Transverse colon (tissue), 4 donors: Measurements from ENCODE around the gene MYBL2.
A peak's percentile ranks its signal among the peaks of the same experiment; 100 is the strongest.

Experiments used
- EP300 ChIP-seq: sonication (generic); formaldehyde crosslinking; IDR thresholded peaks from one replicate; pipeline ENCODE4 v1.6.1; 2017; ENCODE audit warnings: antibody characterized with exemption, low read depth
- POLR2A ChIP-seq: fragments of 450-650 bp; IDR thresholded peaks from one replicate; pipeline ENCODE4 v1.6.1; 2016; ENCODE audit warnings: antibody characterized with exemption, mild to moderate bottlenecking, moderate library complexity
- POLR2AphosphoS5 ChIP-seq, 3 donors: sonication (generic); formaldehyde crosslinking; IDR thresholded peaks; one replicate each; pipeline ENCODE4 v1.6.1; 2016; ENCODE audit warnings: antibody characterized with exemption in 3 of 3
- TF ChIP-seq, protein P1 (sequence below), 5 experiments: fragments of 200-600 bp in 3 of 5; fragments of 450-650 bp in 2 of 5; sonication (generic) in 3 of 5; IDR thresholded peaks; 1 replicate in 2 of 5; 2 replicates in 3 of 5; pipeline ENCODE4 v1.5.1; 2016 to 2017; ENCODE audit warnings: antibody characterized with exemption in 5 of 5, inconsistent platforms in 3 of 5, mild to moderate bottlenecking in 2 of 5, moderate library complexity in 1 of 5

DNA sequence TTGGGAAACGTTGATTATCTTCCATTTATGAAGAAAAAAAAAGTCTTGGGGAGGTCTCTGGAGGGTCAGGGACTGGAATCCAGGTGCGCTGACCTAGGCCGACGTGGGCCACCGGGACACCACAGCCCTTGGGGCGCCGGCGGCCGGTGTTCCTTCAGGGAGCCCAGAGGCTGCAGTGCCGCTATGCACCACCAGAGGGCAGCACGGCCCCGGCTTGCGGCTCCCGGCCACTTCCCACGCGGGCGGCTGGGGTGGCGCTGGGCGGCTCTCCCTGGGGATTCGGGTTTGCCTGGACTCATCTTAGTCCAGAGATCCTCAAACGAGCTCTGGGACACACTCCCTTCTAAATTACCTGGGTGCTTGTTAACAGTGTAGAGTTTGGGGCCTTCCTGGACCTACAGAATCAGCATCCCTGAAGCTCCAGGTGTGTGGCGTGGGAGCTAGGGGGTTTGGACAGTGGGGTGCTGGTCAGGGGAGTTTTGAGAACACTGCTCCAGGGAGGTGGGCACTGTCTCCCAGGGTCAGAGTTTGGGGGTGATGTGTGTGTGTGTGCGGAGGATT is 82.9 kb downstream of the MYBL2 start:
- TF ChIP-seq, protein P1, sequence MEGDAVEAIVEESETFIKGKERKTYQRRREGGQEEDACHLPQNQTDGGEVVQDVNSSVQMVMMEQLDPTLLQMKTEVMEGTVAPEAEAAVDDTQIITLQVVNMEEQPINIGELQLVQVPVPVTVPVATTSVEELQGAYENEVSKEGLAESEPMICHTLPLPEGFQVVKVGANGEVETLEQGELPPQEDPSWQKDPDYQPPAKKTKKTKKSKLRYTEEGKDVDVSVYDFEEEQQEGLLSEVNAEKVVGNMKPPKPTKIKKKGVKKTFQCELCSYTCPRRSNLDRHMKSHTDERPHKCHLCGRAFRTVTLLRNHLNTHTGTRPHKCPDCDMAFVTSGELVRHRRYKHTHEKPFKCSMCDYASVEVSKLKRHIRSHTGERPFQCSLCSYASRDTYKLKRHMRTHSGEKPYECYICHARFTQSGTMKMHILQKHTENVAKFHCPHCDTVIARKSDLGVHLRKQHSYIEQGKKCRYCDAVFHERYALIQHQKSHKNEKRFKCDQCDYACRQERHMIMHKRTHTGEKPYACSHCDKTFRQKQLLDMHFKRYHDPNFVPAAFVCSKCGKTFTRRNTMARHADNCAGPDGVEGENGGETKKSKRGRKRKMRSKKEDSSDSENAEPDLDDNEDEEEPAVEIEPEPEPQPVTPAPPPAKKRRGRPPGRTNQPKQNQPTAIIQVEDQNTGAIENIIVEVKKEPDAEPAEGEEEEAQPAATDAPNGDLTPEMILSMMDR (IDR thresholded peaks at IDR 0.05), result peak; percentile 96 to 100 (median 100)
- no peak for TF ChIP-seq POLR2AphosphoS5 (IDR thresholded peaks at IDR 0.05)
- no peak for TF ChIP-seq POLR2A
- TF ChIP-seq EP300, result no peak
